GM20000 (cell line): ENCODE measurements around the gene OBSCN.

Source experiments
- DNase-seq: peaks from one replicate; pipeline ENCODE4 v3.0.0; 2012; ENCODE audit warnings: low spot score
- CTCF ChIP-seq: IDR thresholded peaks from 2 replicates; pipeline ENCODE4 v1.5.1; 2012; ENCODE audit warnings: mild to moderate bottlenecking, control low read depth; ENCODE audit errors: extremely low read depth, missing control alignments

The OBSCN gene

GRCh38 chr1:228293816-228294500 is 86.1 kb downstream of the OBSCN start:
- TF ChIP-seq CTCF = no peak
- DNase-seq = no peak

DNA sequence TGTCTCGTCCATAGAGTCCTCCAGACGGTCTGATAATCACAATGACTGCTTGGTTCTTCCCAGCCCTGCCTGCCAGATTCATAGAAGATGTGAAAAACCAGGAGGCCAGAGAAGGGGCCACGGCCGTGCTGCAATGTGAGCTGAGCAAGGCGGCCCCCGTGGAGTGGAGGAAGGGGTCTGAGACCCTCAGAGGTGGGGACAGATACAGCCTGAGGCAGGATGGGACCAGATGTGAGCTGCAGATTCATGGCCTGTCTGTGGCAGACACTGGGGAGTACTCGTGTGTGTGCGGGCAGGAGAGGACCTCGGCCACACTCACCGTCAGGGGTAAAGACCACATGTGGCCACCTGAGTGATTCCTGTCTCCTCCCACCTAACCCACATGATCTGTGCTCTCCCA is 86.9 kb downstream of the OBSCN start:
- no peak for DNase-seq
- no peak for TF ChIP-seq CTCF

DNA sequence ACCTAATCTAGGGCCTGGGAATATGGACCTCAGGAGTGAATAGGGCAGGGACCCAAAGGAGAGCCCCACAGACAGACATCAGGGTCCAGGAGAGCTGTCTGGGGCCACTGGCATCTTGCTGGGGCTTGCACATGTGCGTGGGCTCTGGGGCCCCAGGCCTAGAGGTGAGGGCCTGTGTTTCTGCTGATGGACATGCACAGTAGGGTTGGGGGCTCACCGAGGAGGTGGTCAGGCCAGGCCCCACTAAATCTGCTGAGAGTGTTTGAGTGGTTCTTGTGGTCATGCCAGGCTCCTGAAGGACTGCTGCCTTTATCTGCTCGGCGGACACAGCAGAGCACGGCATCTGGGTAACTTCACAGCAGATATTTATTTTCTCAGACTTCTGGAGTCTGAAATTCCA is 87.4 kb downstream of the OBSCN start:
- no peak for DNase-seq
- TF ChIP-seq CTCF = no peak

DNA sequence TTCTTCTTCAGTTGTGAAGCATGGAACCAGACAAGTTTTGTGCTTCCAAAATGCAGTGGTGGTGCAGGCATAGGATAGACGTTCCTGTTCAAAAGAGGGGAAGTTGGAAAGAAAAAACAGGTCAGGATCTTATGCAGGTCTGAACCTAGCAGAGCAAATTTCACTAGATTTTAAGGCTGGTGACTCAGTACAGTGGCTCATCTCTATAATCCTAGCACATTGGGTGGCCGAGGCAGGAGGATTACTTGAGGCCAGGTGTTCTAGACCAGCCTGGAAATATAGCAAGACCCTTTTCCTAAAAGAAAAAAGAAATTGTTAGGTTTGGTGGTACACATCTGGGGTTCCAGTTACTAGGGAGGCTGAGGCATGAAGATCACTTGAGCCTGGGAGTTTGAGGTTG is 88.1 kb downstream of the OBSCN start:
- no peak for DNase-seq
- no peak for TF ChIP-seq CTCF

DNA sequence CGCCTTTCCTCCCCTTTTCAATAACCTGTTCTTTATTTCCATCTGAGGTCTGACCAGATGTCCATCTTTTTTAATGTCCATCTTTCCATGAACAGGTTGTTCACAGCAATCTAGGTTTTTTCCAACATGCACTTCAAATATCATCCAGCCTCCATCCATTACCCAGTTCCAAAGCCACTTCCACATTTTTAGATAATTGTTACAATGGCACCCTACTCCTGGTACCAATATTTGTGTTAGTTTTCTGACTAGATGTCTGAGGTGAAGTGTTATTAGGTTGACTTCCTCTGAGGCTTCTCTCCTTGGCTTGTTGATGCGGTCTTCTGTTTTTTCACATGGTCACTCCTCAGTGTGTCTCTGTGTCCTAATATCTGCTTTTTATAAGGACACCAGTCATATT is 89.4 kb downstream of the OBSCN start:
- TF ChIP-seq CTCF = no peak
- DNase-seq = no peak

GRCh38 chr1:228297822-228298221 is 90.0 kb downstream of the OBSCN start:
- DNase-seq = no peak
- no peak for TF ChIP-seq CTCF

GRCh38 chr1:228298471-228298870 is 90.6 kb downstream of the OBSCN start:
- no peak for TF ChIP-seq CTCF
- DNase-seq = no peak
